Activated CD8-positive, alpha-beta memory T cell treated with anti-CD3 and anti-CD28 coated beads, Interleukin-2, amount 10 ng/mL, durations not matched to agents 7 days and 5 days (primary cell): Measurements from ENCODE around the gene GAGE12G. TPM values are rescaled to one million over a fixed set of nuclear protein-coding genes. Genes with fewer than 3 reads are reported as not detected.

Experiments
- ATAC-seq: fragments of 150-1000 bp; cut with Tn5 transposase; one replicate; pipeline ENCODE4 v1.10.0; 2021; ENCODE audit warnings: moderate library complexity
- CTCF ChIA-PET: fragments of 350-600 bp; sonication (Branson Sonifier 250); formaldehyde crosslinking; loops from one replicate; lab custom pipeline; 2021; ENCODE audit warnings: antibody characterized with exemption; lab: Charles Lee
- DNase-seq: peaks from one replicate; pipeline ENCODE4 v3.0.0-alpha.2; 2020
- H3K27ac Mint-ChIP-seq: one replicate; pipeline ENCODE4 v1.8.0; 2021; ENCODE audit warnings: mild to moderate bottlenecking, mixed read lengths
- H3K27me3 Mint-ChIP-seq: one replicate; pipeline ENCODE4 v1.8.0; 2021; ENCODE audit warnings: mixed read lengths
- H3K36me3 Mint-ChIP-seq: one replicate; pipeline ENCODE4 v1.8.0; 2021; ENCODE audit warnings: mild to moderate bottlenecking, mixed read lengths
- H3K4me1 Mint-ChIP-seq: one replicate; pipeline ENCODE4 v1.8.0; 2021; ENCODE audit warnings: mixed read lengths
- H3K4me3 Mint-ChIP-seq: one replicate; pipeline ENCODE4 v1.8.0; 2021; ENCODE audit warnings: mild to moderate bottlenecking, moderate library complexity, mixed read lengths
- H3K9me3 Mint-ChIP-seq: one replicate; pipeline ENCODE4 v1.8.0; 2022; ENCODE audit warnings: low read depth, mixed read lengths
- total RNA-seq, 2 experiments: library from RNA; stranded (reverse); gene quantifications; one replicate each; pipeline ENCODE4 v1.2.3, GENCODE V29; 2021

GAGE12G gene
- total RNA-seq, 2 experiments from 2014 or later: not detected

DNA sequence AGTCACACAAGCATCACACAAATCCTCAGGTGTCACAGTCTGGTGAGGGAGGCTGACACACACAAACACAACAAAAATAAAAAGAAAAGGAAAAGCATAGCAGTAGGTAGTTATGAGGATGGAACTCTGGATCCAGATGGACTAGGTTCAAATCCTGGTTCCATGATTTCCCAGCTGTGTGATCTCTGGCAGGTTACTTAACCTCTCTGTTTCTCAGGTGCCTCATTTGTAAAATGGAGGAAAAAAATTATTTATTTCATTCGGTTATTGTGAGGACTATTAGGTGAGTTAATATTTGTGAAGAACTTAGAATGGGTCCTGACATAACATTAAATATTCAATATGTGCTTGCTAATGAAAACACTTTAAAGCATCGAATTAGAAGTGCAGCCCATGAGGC lies 48.4 kb downstream of the GAGE12G start:
- Mint-ChIP-seq H3K9me3 (no peaks in the 10 kb centered on the region), H3K4me3 (no peak overlapping the region), H3K27ac (no peak overlapping the region), H3K4me1 (no peaks in the 10 kb centered on the region), H3K36me3 (no peaks in the 10 kb centered on the region), H3K27me3 (no peaks in the 10 kb centered on the region)
- CTCF ChIA-PET: no interaction called here
- no peak for ATAC-seq
- no peak for DNase-seq

Other genes starting within 250 kb of the GAGE12G start
- not detected for gene GAGE12J, start 248.4 kb upstream of the GAGE12G start, total RNA-seq
- not detected for gene GAGE13, start 238.8 kb upstream of the GAGE12G start, total RNA-seq
- gene GAGE12C, start 38.2 kb upstream of the GAGE12G start, total RNA-seq: not detected
- gene GAGE12D, start 28.7 kb upstream of the GAGE12G start, total RNA-seq: not detected
- gene GAGE12E, start 19.1 kb upstream of the GAGE12G start, total RNA-seq: not detected
- gene GAGE12F, start 9.6 kb upstream of the GAGE12G start, total RNA-seq: not detected
- gene GAGE12H, start 9.5 kb downstream of the GAGE12G start, total RNA-seq: not detected
- not detected for gene GAGE2A, start 19.1 kb downstream of the GAGE12G start, total RNA-seq
- not detected for gene GAGE1, start 28.6 kb downstream of the GAGE12G start, total RNA-seq
- not detected for gene PAGE1, start 125.6 kb downstream of the GAGE12G start, total RNA-seq